Measurements from ENCODE around the gene CDK5RAP1.

GRCh38 chr20:33399924-33400323 lies 1.4 kb downstream of the CDK5RAP1 start:
- no peak for TF ChIP-seq CTCF (IDR thresholded peaks at IDR 0.05)
- no peak for TF ChIP-seq POLR2A (IDR thresholded peaks at IDR 0.05)

Measured in thyroid gland (tissue), 4 donors.